Suppressor macrophage treated with lipopolysaccharide for 1 hour (primary cell): Measurements from ENCODE around the gene POLR3E.
"Not testable (repeated sequence)": the region's sequence is repeated elsewhere in the genome, so short reads cannot be mapped to it uniquely, and the experiment has no call there.

Source experiments
- DNase-seq, 3 donors: peaks; one replicate each; pipeline ENCODE4 v3.0.0-alpha.2; 2020 to 2022

POLR3E gene

GRCh38 chr16:22293137-22294106, 3.8 kb upstream of the POLR3E start:
- DNase-seq, result no peak

DNA sequence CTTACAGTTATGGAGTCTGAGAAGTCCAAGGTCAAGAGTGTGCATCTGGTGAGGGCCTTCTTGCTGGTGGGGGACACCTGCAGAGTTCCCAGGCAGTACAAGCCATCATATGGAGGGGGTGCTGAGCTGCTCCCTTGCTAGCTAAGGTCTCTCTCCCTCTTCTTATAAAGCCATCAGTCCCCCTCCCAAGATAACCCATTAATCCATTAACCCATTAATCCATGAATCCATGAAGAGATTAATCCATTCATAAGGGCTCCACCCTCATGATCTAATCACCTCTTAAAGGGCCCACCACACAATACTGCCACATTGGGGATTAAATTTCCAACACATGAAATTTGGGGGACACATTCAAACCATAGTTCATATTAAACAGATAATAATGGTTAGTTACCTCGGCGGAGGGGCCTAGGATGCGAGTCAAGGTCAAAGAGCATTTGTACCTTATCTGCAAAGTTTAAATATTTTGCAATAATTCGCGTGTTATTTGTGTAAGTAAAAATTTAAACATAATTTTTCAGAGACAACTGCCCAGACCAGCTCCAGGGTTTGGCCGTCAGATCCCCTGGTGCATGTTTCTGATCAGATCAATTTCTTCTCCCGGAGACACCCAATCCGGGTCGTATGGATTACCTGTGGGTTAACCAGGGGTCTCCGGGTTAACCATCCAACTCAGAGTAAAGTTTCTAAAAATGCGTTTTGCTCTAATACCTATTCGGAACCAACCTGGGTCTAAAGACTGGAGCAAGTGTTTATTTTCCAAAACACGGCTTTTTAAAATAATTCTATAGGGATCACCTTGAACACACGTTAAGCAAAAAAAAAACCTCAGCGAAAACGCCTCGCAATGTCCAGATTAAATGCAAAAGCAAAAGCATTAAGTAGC, 740 bp upstream of the POLR3E start:
- DNase-seq, result no peak

DNA sequence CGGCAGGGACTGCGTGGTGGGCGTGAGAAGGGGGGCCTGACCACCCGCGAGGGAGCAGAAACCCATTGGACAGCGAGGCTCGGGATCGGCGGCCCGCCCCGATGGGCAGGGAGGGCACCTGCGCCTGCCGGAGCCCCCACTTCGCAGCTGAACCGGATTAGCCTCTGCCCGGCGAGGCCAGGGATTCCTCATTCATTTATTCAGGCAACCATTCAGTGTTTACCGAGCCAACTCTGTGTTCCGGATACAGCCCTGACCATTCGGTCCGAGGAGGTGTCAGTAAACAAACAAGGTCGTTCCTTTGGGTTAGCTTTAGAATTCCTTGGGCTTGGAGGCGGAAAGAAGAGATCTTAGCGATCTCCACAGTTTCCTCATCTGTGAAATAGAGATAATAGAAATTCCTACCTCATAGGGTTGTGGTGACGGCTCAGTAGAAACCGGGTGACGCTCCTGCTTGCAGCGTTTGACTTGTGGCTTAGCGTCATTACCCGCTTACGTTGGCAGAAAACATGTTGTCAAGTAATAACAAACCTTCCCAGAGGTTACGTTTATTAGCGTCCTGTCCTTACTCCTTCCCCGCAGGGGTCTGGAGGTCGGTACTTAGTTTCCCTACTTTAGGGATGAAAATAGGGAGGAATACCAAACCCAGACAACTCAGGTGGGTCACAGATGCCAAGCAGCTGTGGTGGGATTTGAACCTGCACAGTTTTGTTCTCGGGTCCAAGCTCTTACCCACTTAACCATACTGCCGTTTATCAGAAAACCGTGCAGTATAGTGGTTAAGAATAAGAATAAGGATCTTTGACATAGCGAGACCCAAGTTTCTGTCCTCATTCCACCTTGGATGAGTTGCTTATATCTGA, 893 bp downstream of the POLR3E start:
- peak; percentile 88 to 93 (median 93) for DNase-seq

- DNase-seq, result no peak
Observed at GRCh38 chr16:22299036-22299435, 1.8 kb downstream of the POLR3E start.

DNA sequence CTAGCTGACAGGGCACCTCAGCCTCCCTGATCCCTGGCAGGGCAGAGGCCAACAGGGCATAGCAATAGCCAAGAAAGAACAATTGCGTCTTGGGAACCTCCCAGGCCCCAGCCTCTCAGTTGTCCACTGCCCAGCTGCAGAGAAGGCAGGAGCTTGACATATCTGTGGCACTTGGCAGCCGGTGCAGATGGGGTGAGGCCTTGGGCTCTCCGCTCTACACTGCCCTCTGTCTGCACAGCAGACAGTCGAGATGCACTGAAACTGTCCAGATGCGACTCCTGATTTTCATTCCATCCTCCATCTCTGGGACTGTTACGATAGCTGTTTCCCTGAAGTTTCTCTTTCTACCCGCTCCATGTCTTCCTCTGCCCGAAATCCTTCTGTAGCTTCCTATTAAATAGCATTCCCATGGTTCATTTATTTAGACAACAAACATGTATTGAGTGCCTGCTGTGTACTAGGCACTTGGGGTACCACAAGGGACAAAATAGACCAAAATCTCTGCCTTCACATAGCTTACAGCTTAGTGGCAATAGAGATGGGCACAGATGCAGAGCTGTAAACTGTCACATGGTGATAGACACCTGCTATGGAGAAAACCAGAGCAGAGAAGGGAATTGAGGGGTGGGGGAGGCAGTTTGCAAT, 3.3 kb downstream of the POLR3E start:
- DNase-seq, result peak; percentile 54 to 69 (median 62)

GRCh38 chr16:22301423-22301822, 4.2 kb downstream of the POLR3E start:
- not testable (repeated sequence) for DNase-seq

- DNase-seq, result no peak
Observed at GRCh38 chr16:22302776-22303363, 5.7 kb downstream of the POLR3E start.

- no peak for DNase-seq
Observed at GRCh38 chr16:22304411-22304810, 7.2 kb downstream of the POLR3E start.

DNA sequence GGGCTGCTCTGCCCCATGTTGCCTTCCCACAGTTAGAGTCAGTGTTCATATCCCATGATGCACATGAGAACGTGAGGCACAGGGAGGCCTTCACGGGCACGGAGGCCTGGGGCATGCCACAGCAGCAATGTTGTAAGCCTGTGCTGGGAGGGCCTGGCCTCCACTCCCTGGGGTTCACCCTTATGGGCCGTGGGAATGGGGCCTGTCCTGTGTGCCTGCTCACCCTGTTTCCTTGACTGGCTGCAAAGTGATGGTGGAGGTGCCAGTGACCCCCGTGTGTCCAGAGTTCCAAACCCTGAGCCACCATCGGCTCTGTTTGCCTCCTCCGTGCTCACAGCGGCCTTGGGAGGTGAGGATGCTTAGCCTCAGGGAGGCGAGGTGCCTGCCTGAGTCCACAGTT, 9.6 kb downstream of the POLR3E start:
- no peak for DNase-seq

DNA sequence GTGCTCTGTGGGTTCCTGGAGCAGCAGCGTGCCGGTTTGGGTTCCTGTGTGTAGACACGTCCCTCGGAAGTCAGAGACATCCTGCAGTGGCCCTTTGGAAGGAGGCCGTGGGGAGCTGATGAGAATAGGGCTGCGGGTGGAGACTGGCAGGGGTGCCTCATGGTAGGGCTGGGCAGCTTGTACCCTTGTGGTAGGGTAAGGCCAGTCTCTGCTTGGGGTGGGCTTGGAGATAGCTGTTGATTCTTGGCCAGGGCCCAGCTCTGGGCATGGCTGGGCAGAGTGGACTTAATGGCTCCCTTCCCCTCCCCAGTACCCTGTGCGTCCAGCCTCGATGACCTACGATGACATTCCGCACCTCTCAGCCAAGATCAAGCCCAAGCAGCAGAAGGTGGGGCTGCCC, 10.6 kb downstream of the POLR3E start:
- DNase-seq, result no peak

- no peak for DNase-seq
Observed at GRCh38 chr16:22308824-22309520, 11.8 kb downstream of the POLR3E start.

DNA sequence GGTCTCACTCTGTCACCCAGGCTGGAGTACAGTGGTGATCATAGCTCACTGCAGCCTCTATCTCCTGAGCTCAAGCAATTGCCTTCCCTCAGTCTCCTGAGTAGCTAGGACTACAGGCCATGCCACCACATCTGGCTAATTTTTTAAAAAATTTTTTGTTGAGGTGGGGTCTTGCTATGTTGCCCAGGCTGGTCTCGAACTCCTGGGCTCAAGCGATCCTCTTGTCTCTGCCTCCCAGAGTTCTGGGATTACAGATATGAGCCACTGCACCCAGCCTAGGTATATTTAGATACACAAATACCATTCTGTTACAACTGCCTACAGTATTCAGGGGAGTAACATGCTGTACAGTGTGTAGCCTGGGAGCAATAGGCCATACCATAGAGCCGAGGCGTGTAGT, 14.3 kb downstream of the POLR3E start:
- DNase-seq, result no peak

- DNase-seq, result no peak
Observed at GRCh38 chr16:22312897-22313781, 15.9 kb downstream of the POLR3E start.

DNA sequence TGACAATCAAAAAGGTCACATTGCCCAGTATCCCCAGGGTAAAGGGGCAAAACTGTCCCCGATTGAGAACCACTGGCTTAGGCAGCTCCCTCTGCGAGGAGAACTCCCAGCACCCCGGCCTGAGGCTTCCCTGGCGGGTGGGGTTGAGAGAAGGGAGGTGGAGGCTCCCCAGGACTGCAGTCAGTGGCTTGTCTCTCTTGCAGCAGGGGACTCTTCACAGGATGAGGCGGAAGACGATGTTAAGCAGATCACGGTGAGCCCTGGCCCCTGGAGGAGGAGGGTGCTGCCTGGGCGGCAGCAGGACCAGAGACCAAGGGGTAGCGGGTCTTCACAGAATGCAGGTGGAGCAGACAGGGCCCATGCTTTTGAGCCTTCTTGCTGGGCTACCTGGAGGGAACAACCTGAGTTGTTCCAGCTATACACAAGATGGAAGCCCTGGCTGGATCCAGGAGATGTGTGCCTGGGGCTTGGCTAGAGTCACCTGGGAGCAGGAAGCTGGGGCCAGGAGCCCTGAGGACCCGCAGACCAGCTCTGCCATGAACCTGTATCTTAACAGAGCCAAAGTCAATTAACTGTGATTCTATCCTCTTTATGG, 16.8 kb downstream of the POLR3E start:
- DNase-seq, result no peak

GRCh38 chr16:22314661-22315626, 17.7 kb downstream of the POLR3E start:
- DNase-seq, result no peak

DNA sequence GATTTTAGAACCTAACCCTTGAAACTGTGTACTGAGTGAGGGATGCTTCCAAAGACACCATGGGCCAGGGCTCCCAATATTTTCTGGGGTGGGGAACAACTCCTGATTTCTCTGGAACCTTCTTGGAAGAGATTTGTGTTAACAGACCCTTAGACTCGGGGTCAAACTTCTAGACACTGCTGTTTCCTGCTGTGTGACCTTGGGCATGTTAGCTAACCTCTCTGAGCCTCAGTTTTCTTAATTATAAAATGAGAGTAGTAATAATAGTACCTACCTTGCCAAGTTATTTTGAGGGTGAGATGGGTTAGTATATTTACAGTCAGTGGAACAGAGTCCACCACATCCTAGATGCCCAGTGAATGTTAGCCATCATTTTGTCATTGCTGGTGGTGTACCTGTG, 18.8 kb downstream of the POLR3E start:
- no peak for DNase-seq

DNA sequence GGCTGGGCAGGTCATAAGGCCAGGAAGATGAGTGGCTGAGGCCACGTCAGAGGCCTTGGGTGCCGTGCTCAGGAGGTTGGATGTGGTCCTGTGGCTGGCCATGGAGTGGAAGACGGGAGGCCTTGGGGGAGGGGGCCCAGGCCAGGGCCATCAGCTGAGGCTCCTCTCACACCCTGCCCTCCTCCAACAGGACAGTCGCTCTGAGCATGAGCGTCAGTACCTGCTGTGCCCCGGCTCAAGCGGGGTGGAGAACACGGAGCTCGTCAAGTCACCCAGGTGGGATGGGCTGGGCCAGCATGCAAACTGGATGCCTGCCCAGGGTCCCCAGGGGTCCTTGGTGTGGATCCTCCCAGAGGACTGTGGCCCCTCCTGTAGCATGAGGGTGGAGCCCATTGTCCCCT, 19.2 kb downstream of the POLR3E start:
- DNase-seq, result no peak

- DNase-seq, result no peak
Observed at GRCh38 chr16:22317001-22317530, 19.9 kb downstream of the POLR3E start.
